ENCODE measurements around the gene ATP5PO. TPM values are rescaled to one million over a fixed set of nuclear protein-coding genes. Genes with fewer than 3 reads are reported as not detected.
"Not testable (repeated sequence)": the region's sequence is repeated elsewhere in the genome, so short reads cannot be mapped to it uniquely, and the experiment has no call there.

The ATP5PO gene
- total RNA-seq, 1 donor from 2014 or later: 835 TPM

GRCh38 chr21:33944185-33944763, 28.7 kb upstream of the ATP5PO start:
- intact Hi-C loops (cut with DNase I): loop anchor here (10.0 kb wide), 2 partner anchors 241 to 301 kb away; no protein-coding TSS in a partner anchor
- no peak for DNase-seq

GRCh38 chr21:33943293-33943692, 27.7 kb upstream of the ATP5PO start:
- DNase-seq (no peak), ATAC-seq (ENCODE audit: poor library complexity) (no peak)
- intact Hi-C loops (cut with DNase I): loop anchor here (10.0 kb wide), 2 partner anchors 242 to 302 kb away; no protein-coding TSS in a partner anchor

More at GRCh38 chr21:33944185-33944763, 28.7 kb upstream of the ATP5PO start:
- ATAC-seq (ENCODE audit: poor library complexity): no peak

- intact Hi-C loops (cut with DNase I): loop anchor here (10.0 kb wide), 2 partner anchors 242 to 302 kb away; no protein-coding TSS in a partner anchor
- ATAC-seq (ENCODE audit: poor library complexity): no peak
Observed at GRCh38 chr21:33942426-33942825, 26.8 kb upstream of the ATP5PO start.

GRCh38 chr21:33940881-33941245, 25.3 kb upstream of the ATP5PO start:
- intact Hi-C loops (cut with DNase I): loop anchor here (10.0 kb wide), 2 partner anchors 244 to 304 kb away; no protein-coding TSS in a partner anchor
- ATAC-seq (ENCODE audit: poor library complexity): no peak

More at GRCh38 chr21:33942426-33942825, 26.8 kb upstream of the ATP5PO start:
- no peak for DNase-seq

GRCh38 chr21:33940164-33940880, 24.7 kb upstream of the ATP5PO start:
- ATAC-seq (ENCODE audit: poor library complexity): no peak
- no peak for DNase-seq
- intact Hi-C loops (cut with DNase I): loop anchor here (10.0 kb wide), 2 partner anchors 244 to 304 kb away; no protein-coding TSS in a partner anchor

More at GRCh38 chr21:33940881-33941245, 25.3 kb upstream of the ATP5PO start:
- DNase-seq: no peak

- no peak for DNase-seq
- ATAC-seq (ENCODE audit: poor library complexity): no peak
- intact Hi-C loops (cut with DNase I): no loop called here
Observed at GRCh38 chr21:33939226-33939625, 23.6 kb upstream of the ATP5PO start.

GRCh38 chr21:33938381-33938780, 22.8 kb upstream of the ATP5PO start:
- intact Hi-C loops (cut with DNase I): no loop called here
- ATAC-seq (ENCODE audit: poor library complexity) (no peak), DNase-seq (no peak)

GRCh38 chr21:33937931-33938339, 22.3 kb upstream of the ATP5PO start:
- ATAC-seq (ENCODE audit: poor library complexity): no peak
- DNase-seq: no peak
- intact Hi-C loops (cut with DNase I): no loop called here

- ATAC-seq (ENCODE audit: poor library complexity) (no peak), DNase-seq (no peak)
- intact Hi-C loops (cut with DNase I): no loop called here
Observed at GRCh38 chr21:33937146-33937545, 21.5 kb upstream of the ATP5PO start.

GRCh38 chr21:33936301-33937038, 20.9 kb upstream of the ATP5PO start:
- ATAC-seq (ENCODE audit: poor library complexity) (no peak), DNase-seq (no peak)
- intact Hi-C loops (cut with DNase I): no loop called here

GRCh38 chr21:33932731-33933130, 17.1 kb upstream of the ATP5PO start:
- intact Hi-C loops (cut with DNase I): no loop called here
- ATAC-seq (ENCODE audit: poor library complexity): no peak
- no peak for DNase-seq

- ATAC-seq (ENCODE audit: poor library complexity) (peak; percentile 76), DNase-seq (no peak)
- intact Hi-C loops (cut with DNase I): no loop called here
Observed at GRCh38 chr21:33931799-33932390, 16.3 kb upstream of the ATP5PO start.

GRCh38 chr21:33931052-33931798, 15.6 kb upstream of the ATP5PO start:
- intact Hi-C loops (cut with DNase I); ATAC-seq (ENCODE audit: poor library complexity); DNase-seq: not testable (repeated sequence)

- not testable (repeated sequence) for DNase-seq
Observed at GRCh38 chr21:33926248-33926647, 10.6 kb upstream of the ATP5PO start.

GRCh38 chr21:33924766-33925100, 9.1 kb upstream of the ATP5PO start:
- intact Hi-C loops (cut with DNase I): loop anchor here (2.0 to 5.0 kb wide), 2 partner anchors 148 to 426 kb away; partner anchors contain the start of genes MRPS6 and SLC5A3
- ATAC-seq (ENCODE audit: poor library complexity): peak; percentile 27
- no peak for DNase-seq

More at GRCh38 chr21:33926248-33926647, 10.6 kb upstream of the ATP5PO start:
- ATAC-seq (ENCODE audit: poor library complexity); intact Hi-C loops (cut with DNase I): not testable (repeated sequence)

- peak; percentile 92 for DNase-seq
- peak; percentile 98 for ATAC-seq (ENCODE audit: poor library complexity)
- intact Hi-C loops (cut with DNase I): loop anchor here (2.0 to 5.0 kb wide), 2 partner anchors 148 to 427 kb away; partner anchors contain the start of genes MRPS6 and SLC5A3
Observed at GRCh38 chr21:33924079-33924765, 8.6 kb upstream of the ATP5PO start.

GRCh38 chr21:33917421-33917820, 1.8 kb upstream of the ATP5PO start:
- DNase-seq: no peak
- intact Hi-C loops (cut with DNase I): loop anchor here (10.0 kb wide), 1 partner anchor 697 kb away; the partner anchor contains the start of gene RCAN1
- no peak for ATAC-seq (ENCODE audit: poor library complexity)
